ENCODE measurements around the gene SAMD4A.

The SAMD4A gene

GRCh38 chr14:54769951-54770863 is 203.3 kb downstream of the SAMD4A start:
- no peak overlapping the region for H3K27ac Mint-ChIP-seq
- H3K27me3 Mint-ChIP-seq = peaks cover 2% of the 10 kb centered on the region

GRCh38 chr14:54771411-54772027 is 204.6 kb downstream of the SAMD4A start:
- Mint-ChIP-seq H3K27ac (no peak overlapping the region), H3K36me3 (peaks cover 3% of the 10 kb centered on the region), H3K9me3 (ENCODE audit: low read depth) (no peaks in the 10 kb centered on the region), H3K4me1 (ENCODE audit: low read depth) (peaks cover 30% of the 10 kb centered on the region), H3K4me3 (no peak overlapping the region), H3K27me3 (peaks cover 2% of the 10 kb centered on the region)

More at GRCh38 chr14:54769951-54770863, 203.3 kb downstream of the SAMD4A start:
- no peaks in the 10 kb centered on the region for H3K9me3 Mint-ChIP-seq (ENCODE audit: low read depth)
- H3K4me1 Mint-ChIP-seq (ENCODE audit: low read depth) = peaks cover 23% of the 10 kb centered on the region
- no peak overlapping the region for H3K4me3 Mint-ChIP-seq
- H3K36me3 Mint-ChIP-seq = peaks cover 3% of the 10 kb centered on the region

GRCh38 chr14:54772451-54772881 is 205.5 kb downstream of the SAMD4A start:
- H3K36me3 Mint-ChIP-seq = peaks cover 3% of the 10 kb centered on the region
- peaks cover 38% of the 10 kb centered on the region for H3K4me1 Mint-ChIP-seq (ENCODE audit: low read depth)
- H3K9me3 Mint-ChIP-seq (ENCODE audit: low read depth) = no peaks in the 10 kb centered on the region
- peak overlapping the region; percentile 65 for H3K27ac Mint-ChIP-seq
- peak overlapping the region; percentile 72 for H3K4me3 Mint-ChIP-seq
- peaks cover 2% of the 10 kb centered on the region for H3K27me3 Mint-ChIP-seq

- Mint-ChIP-seq H3K4me3 (peak overlapping the region; percentile 72), H3K4me1 (ENCODE audit: low read depth) (peaks cover 42% of the 10 kb centered on the region), H3K27me3 (peaks cover 2% of the 10 kb centered on the region), H3K27ac (peak overlapping the region; percentile 65), H3K9me3 (ENCODE audit: low read depth) (no peaks in the 10 kb centered on the region), H3K36me3 (peaks cover 3% of the 10 kb centered on the region)
These were observed 206.5 kb downstream of the SAMD4A start for GRCh38 chr14:54773171-54774006.

GRCh38 chr14:54774824-54775223 is 207.9 kb downstream of the SAMD4A start:
- Mint-ChIP-seq H3K9me3 (ENCODE audit: low read depth) (no peaks in the 10 kb centered on the region), H3K4me3 (no peak overlapping the region), H3K27me3 (peaks cover 2% of the 10 kb centered on the region), H3K27ac (no peak overlapping the region), H3K4me1 (ENCODE audit: low read depth) (peaks cover 43% of the 10 kb centered on the region), H3K36me3 (no peaks in the 10 kb centered on the region)

- peaks cover 43% of the 10 kb centered on the region for H3K4me1 Mint-ChIP-seq (ENCODE audit: low read depth)
- H3K27ac Mint-ChIP-seq = no peak overlapping the region
- peak overlapping the region; percentile 73 for H3K4me3 Mint-ChIP-seq
- H3K9me3 Mint-ChIP-seq (ENCODE audit: low read depth) = no peaks in the 10 kb centered on the region
- H3K27me3 Mint-ChIP-seq = peaks cover 2% of the 10 kb centered on the region
- H3K36me3 Mint-ChIP-seq = no peaks in the 10 kb centered on the region
These were observed 208.7 kb downstream of the SAMD4A start for GRCh38 chr14:54775486-54776140.

GRCh38 chr14:54776361-54777001 is 209.6 kb downstream of the SAMD4A start:
- Mint-ChIP-seq H3K36me3 (no peaks in the 10 kb centered on the region), H3K27ac (peak overlapping the region; percentile 90), H3K4me1 (ENCODE audit: low read depth) (peaks cover 43% of the 10 kb centered on the region), H3K9me3 (ENCODE audit: low read depth) (no peaks in the 10 kb centered on the region), H3K27me3 (peaks cover 2% of the 10 kb centered on the region), H3K4me3 (peak overlapping the region; percentile 73)

- Mint-ChIP-seq H3K4me3 (peak overlapping the region; percentile 73), H3K9me3 (ENCODE audit: low read depth) (no peaks in the 10 kb centered on the region), H3K4me1 (ENCODE audit: low read depth) (peaks cover 38% of the 10 kb centered on the region), H3K27me3 (peaks cover 2% of the 10 kb centered on the region), H3K27ac (peak overlapping the region; percentile 90), H3K36me3 (no peaks in the 10 kb centered on the region)
These were observed 210.5 kb downstream of the SAMD4A start for GRCh38 chr14:54777395-54777794.

GRCh38 chr14:54778618-54779345 is 211.9 kb downstream of the SAMD4A start:
- H3K4me3 Mint-ChIP-seq = no peak overlapping the region
- H3K27me3 Mint-ChIP-seq = peaks cover 2% of the 10 kb centered on the region
- no peaks in the 10 kb centered on the region for H3K36me3 Mint-ChIP-seq
- H3K27ac Mint-ChIP-seq = no peak overlapping the region
- no peaks in the 10 kb centered on the region for H3K9me3 Mint-ChIP-seq (ENCODE audit: low read depth)
- H3K4me1 Mint-ChIP-seq (ENCODE audit: low read depth) = peaks cover 24% of the 10 kb centered on the region

- H3K27me3 Mint-ChIP-seq = no peaks in the 10 kb centered on the region
- no peak overlapping the region for H3K4me3 Mint-ChIP-seq
- no peak overlapping the region for H3K27ac Mint-ChIP-seq
- H3K36me3 Mint-ChIP-seq = no peaks in the 10 kb centered on the region
- no peaks in the 10 kb centered on the region for H3K9me3 Mint-ChIP-seq (ENCODE audit: low read depth)
- H3K4me1 Mint-ChIP-seq (ENCODE audit: low read depth) = peaks cover 17% of the 10 kb centered on the region
These were observed 214.2 kb downstream of the SAMD4A start for GRCh38 chr14:54781080-54781479.

- Mint-ChIP-seq H3K4me1 (ENCODE audit: low read depth) (peaks cover 7% of the 10 kb centered on the region), H3K27ac (no peak overlapping the region), H3K36me3 (no peaks in the 10 kb centered on the region), H3K9me3 (ENCODE audit: low read depth) (no peaks in the 10 kb centered on the region), H3K27me3 (no peaks in the 10 kb centered on the region), H3K4me3 (no peak overlapping the region)
These were observed 215.2 kb downstream of the SAMD4A start for GRCh38 chr14:54781961-54782750.

GRCh38 chr14:54782751-54783659 is 216.1 kb downstream of the SAMD4A start:
- Mint-ChIP-seq H3K9me3 (ENCODE audit: low read depth) (no peaks in the 10 kb centered on the region), H3K27me3 (no peaks in the 10 kb centered on the region), H3K36me3 (no peaks in the 10 kb centered on the region), H3K4me3 (no peak overlapping the region), H3K27ac (no peak overlapping the region), H3K4me1 (ENCODE audit: low read depth) (peaks cover 4% of the 10 kb centered on the region)
